PC-3 (cell line): ENCODE results near the gene GRM1. TPM values are rescaled to one million over a fixed set of nuclear protein-coding genes. Genes with fewer than 3 reads are reported as not detected.

Source experiments
- ATAC-seq: fragments of 200-7000 bp; cut with Tn5 transposase; 2 replicates; pipeline ENCODE4 v1.9.1; 2020; ENCODE audit warnings: mild to moderate bottlenecking, moderate library complexity
- BruUV-seq: library from RNA; stranded (reverse); fragments of 400-500 nt; replicated peaks from 2 replicates; lab custom pipeline; 2021; lab: Mats Ljungman, UMichigan
- CTCF ChIA-PET: fragments of 300-600 bp; sonication (Branson Sonifier 250); formaldehyde crosslinking; loops from one replicate; lab custom pipeline; 2022; ENCODE audit warnings: antibody characterized with exemption; lab: Charles Lee
- POLR2A ChIA-PET: fragments of 300-600 bp; sonication (Branson Sonifier 250); formaldehyde crosslinking; loops from one replicate; lab custom pipeline; 2022; ENCODE audit warnings: antibody characterized with exemption; ENCODE audit not compliant: unreplicated experiment; lab: Charles Lee
- DNase-seq: peaks from one replicate; pipeline ENCODE4 v3.0.0-alpha.2; 2015
- H2AFZ ChIP-seq: fragments of 300-600 bp; sonication (generic); 2 replicates; pipeline ENCODE4 v1.6.0; 2016; ENCODE audit warnings: antibody characterized with exemption, low read length
- H3F3A ChIP-seq: fragments of 300-600 bp; sonication (generic); one replicate; pipeline ENCODE4 v1.6.0; 2017; ENCODE audit warnings: antibody characterized with exemption, low read length, control low read depth, mild to moderate bottlenecking; ENCODE audit not compliant: unreplicated experiment
- H3K27ac ChIP-seq: fragments of 300-600 bp; sonication (generic); 2 replicates; pipeline ENCODE4 v1.5.1; 2016; ENCODE audit warnings: mild to moderate bottlenecking, low read length
- H3K27me3 ChIP-seq: fragments of 300-600 bp; sonication (generic); 2 replicates; pipeline ENCODE4 v1.6.1; 2016; ENCODE audit warnings: low read length, mixed read lengths
- H3K36me3 ChIP-seq: fragments of 300-600 bp; sonication (generic); 2 replicates; pipeline ENCODE4 v1.6.1; 2016; ENCODE audit warnings: low read depth, mixed run types, low read length, mixed read lengths
- H3K4me1 ChIP-seq: fragments of 300-600 bp; sonication (generic); 2 replicates; pipeline ENCODE4 v1.5.1; 2016; ENCODE audit warnings: low read length; ENCODE audit not compliant: insufficient read depth
- H3K4me2 ChIP-seq: fragments of 300-600 bp; sonication (generic); 2 replicates; pipeline ENCODE4 v1.6.0; 2016; ENCODE audit warnings: low read length
- H3K4me3 ChIP-seq: fragments of 300-600 bp; sonication (generic); 2 replicates; pipeline ENCODE4 v1.5.1; 2016; ENCODE audit warnings: mild to moderate bottlenecking, low read length, mixed read lengths
- H3K79me2 ChIP-seq: fragments of 300-600 bp; sonication (generic); 2 replicates; pipeline ENCODE4 v1.6.1; 2017; ENCODE audit warnings: low read length, mixed read lengths
- H3K9ac ChIP-seq: fragments of 300-600 bp; sonication (generic); 2 replicates; pipeline ENCODE4 v1.6.0; 2016; ENCODE audit warnings: mild to moderate bottlenecking, low read length
- H3K9me2 ChIP-seq: fragments of 300-600 bp; sonication (generic); replicated peaks from 2 replicates; pipeline ENCODE4 v1.6.1; 2016; ENCODE audit warnings: mixed run types, low read length, mixed read lengths
- H3K9me3 ChIP-seq: fragments of 300-600 bp; sonication (generic); 2 replicates; pipeline ENCODE4 v1.6.1; 2016; ENCODE audit warnings: low read length, mixed read lengths
- H4K20me1 ChIP-seq: fragments of 300-600 bp; sonication (generic); 2 replicates; pipeline ENCODE4 v1.6.1; 2016; ENCODE audit warnings: low read length, mixed read lengths
- EZH2 ChIP-seq: fragments of 300-600 bp; sonication (generic); IDR thresholded peaks from one replicate; pipeline ENCODE4 v1.6.1; 2017; ENCODE audit warnings: antibody characterized with exemption, mild to moderate bottlenecking, low read length; ENCODE audit not compliant: unreplicated experiment
- EZH2phosphoT487 ChIP-seq: fragments of 300-600 bp; sonication (generic); IDR thresholded peaks from 2 replicates; pipeline ENCODE4 v1.6.1; 2018; ENCODE audit warnings: mild to moderate bottlenecking, antibody characterized with exemption, low read length, borderline replicate concordance
- intact Hi-C: fragments of 100-400 bp; cut with micrococcal nuclease; formaldehyde crosslinking; loops from 2 replicates; pipeline ENCODE4 v1.9.0; 2023
- total RNA-seq: library from RNA; depleted of rRNA; stranded (reverse); fragments of >200 nt; gene quantifications from 2 replicates; pipeline ENCODE4 v1.2.3, GENCODE V29; 2014
- TF ChIP-seq, protein P1 (sequence below): fragments of 300-600 bp; sonication (generic); conservative IDR thresholded peaks from 2 replicates; pipeline ENCODE4 v1.5.1; 2017; ENCODE audit warnings: antibody characterized with exemption, low read depth, mild to moderate bottlenecking, low read length

The GRM1 gene
- total RNA-seq, 1 experiment from 2014 or later = 0.11 TPM

DNA sequence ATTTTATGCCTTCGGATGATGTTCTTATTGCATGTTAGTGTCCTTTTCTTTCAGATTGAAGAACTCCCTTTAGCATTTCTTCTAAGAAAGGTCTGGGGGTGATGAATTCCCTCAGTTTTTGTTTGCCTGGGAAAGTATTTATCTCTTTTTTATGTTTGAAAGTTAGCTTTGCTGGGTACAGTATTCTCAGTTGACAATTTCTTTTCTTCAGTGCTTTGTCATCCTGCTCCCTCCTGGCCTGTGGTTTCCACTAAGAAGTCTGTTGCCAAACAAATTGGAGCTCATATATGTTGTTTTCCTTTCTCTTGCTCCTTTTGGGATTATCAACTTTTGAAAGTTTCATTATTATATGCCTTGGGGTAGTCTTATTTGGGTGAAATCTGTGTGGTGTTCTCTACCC is 11.5 kb downstream of the GRM1 start:
- POLR2A ChIA-PET = no interaction called here
- H3K9me2 ChIP-seq = no peaks in the 10 kb centered on the region
- no peaks in the 10 kb centered on the region for H3F3A ChIP-seq
- H3K79me2 ChIP-seq = no peaks in the 10 kb centered on the region
- H4K20me1 ChIP-seq = no peaks in the 10 kb centered on the region
- H3K27me3 ChIP-seq = peaks cover 12% of the 10 kb centered on the region; the same call in 1 of the 2 replicates
- DNase-seq = no peak
- no peak overlapping the region for H2AFZ ChIP-seq
- H3K4me1 ChIP-seq = no peaks in the 10 kb centered on the region
- no TSS peak for BruUV-seq
- no peak for TF ChIP-seq EZH2
- no peak for TF ChIP-seq EZH2phosphoT487
- TF ChIP-seq, protein P1, sequence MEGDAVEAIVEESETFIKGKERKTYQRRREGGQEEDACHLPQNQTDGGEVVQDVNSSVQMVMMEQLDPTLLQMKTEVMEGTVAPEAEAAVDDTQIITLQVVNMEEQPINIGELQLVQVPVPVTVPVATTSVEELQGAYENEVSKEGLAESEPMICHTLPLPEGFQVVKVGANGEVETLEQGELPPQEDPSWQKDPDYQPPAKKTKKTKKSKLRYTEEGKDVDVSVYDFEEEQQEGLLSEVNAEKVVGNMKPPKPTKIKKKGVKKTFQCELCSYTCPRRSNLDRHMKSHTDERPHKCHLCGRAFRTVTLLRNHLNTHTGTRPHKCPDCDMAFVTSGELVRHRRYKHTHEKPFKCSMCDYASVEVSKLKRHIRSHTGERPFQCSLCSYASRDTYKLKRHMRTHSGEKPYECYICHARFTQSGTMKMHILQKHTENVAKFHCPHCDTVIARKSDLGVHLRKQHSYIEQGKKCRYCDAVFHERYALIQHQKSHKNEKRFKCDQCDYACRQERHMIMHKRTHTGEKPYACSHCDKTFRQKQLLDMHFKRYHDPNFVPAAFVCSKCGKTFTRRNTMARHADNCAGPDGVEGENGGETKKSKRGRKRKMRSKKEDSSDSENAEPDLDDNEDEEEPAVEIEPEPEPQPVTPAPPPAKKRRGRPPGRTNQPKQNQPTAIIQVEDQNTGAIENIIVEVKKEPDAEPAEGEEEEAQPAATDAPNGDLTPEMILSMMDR = no peak
- CTCF ChIA-PET = no interaction called here
- no peak overlapping the region for H3K9ac ChIP-seq
- H3K9me3 ChIP-seq = no peaks in the 10 kb centered on the region
- intact Hi-C loops = no loop called here
- no peak for ATAC-seq
- H3K27ac ChIP-seq = no peak overlapping the region
- no peak overlapping the region for H3K4me3 ChIP-seq
- no peak overlapping the region for H3K4me2 ChIP-seq
- no peaks in the 10 kb centered on the region for H3K36me3 ChIP-seq

DNA sequence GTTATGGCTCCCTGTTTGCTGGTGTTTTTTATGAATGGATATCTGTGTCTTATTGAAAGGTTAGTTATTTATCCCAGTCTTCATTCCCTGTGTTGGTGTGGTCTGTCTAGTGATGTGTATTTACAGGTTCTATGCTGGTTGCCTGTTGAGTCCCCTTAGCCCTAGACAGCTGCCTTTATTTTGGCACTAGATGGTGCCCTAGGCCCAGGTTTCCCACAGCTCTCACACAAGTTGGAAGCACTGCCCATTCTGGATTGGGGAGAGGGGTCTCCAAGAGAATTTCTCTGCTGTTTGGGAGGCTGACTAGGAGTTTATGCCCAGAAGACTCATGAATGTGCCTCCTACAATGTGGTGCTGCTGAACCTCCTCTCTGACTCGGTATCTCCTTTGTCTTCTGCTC is 12.4 kb downstream of the GRM1 start:
- DNase-seq = peak; percentile 31
- H3K27ac ChIP-seq = no peak overlapping the region
- H4K20me1 ChIP-seq = no peaks in the 10 kb centered on the region
- H3K79me2 ChIP-seq = no peaks in the 10 kb centered on the region
- ATAC-seq = no peak
- no peaks in the 10 kb centered on the region for H3K9me2 ChIP-seq
- H3K9ac ChIP-seq = no peak overlapping the region
- no TSS peak for BruUV-seq
- no peaks in the 10 kb centered on the region for H3F3A ChIP-seq
- no peak overlapping the region for H2AFZ ChIP-seq
- CTCF ChIA-PET = no interaction called here
- no peak overlapping the region for H3K4me3 ChIP-seq
- TF ChIP-seq, protein P1 = peak; percentile 59
- TF ChIP-seq EZH2 (no peak), EZH2phosphoT487 (no peak)
- intact Hi-C loops = loop anchor here (1.0 kb wide), 1 partner anchor 659 kb away; no protein-coding TSS in a partner anchor
- no peaks in the 10 kb centered on the region for H3K36me3 ChIP-seq
- H3K9me3 ChIP-seq = no peaks in the 10 kb centered on the region
- no peak overlapping the region for H3K4me2 ChIP-seq
- peaks cover 14% of the 10 kb centered on the region; the same call in 1 of the 2 replicates for H3K27me3 ChIP-seq
- POLR2A ChIA-PET = no interaction called here
- no peaks in the 10 kb centered on the region for H3K4me1 ChIP-seq

DNA sequence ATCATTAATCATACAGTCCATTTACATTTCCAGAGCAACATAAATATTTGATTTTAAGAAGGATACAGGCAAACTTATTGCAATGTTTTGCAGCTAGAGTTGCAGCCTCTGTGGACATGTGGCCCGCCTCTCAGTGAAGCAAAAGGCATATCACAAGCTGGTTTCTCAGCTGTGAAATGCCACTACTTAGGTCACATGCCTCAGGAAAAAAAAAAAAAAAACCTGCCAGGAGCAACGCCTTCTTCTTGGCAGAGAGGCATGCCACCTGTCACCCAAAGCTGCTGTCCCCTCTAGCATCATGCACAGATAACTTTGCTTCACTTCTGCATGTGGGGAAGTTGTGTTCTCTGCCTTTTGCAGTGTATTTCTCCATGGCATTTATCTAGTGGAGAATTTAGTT is 18.5 kb downstream of the GRM1 start:
- TF ChIP-seq EZH2 = no peak
- TF ChIP-seq, protein P1 = no peak
- TF ChIP-seq EZH2phosphoT487 = no peak
- H3K9ac ChIP-seq = no peak overlapping the region
- H3K4me3 ChIP-seq = no peak overlapping the region
- H3K36me3 ChIP-seq = no peaks in the 10 kb centered on the region
- no peak overlapping the region for H3K27ac ChIP-seq
- BruUV-seq = no TSS peak
- peaks cover 9% of the 10 kb centered on the region for H3K27me3 ChIP-seq
- DNase-seq (no peak), ATAC-seq (no peak)
- no peak overlapping the region for H3K4me2 ChIP-seq
- no peaks in the 10 kb centered on the region for H3K79me2 ChIP-seq
- H2AFZ ChIP-seq = no peak overlapping the region
- ChIA-PET POLR2A (no interaction called here), CTCF (no interaction called here)
- H3F3A ChIP-seq = no peaks in the 10 kb centered on the region
- intact Hi-C loops = no loop called here
- no peaks in the 10 kb centered on the region for H4K20me1 ChIP-seq
- no peaks in the 10 kb centered on the region for H3K9me3 ChIP-seq
- no peaks in the 10 kb centered on the region for H3K4me1 ChIP-seq
- no peaks in the 10 kb centered on the region for H3K9me2 ChIP-seq
